AG09319 (cell line): ENCODE results near the gene SORCS3.

Experiments
- DNase-seq: peaks from one replicate; pipeline ENCODE4 v3.0.0-alpha.2; 2010; ENCODE audit warnings: low read depth; ENCODE audit errors: extremely low read depth
- TF ChIP-seq, protein P1 (sequence below): IDR thresholded peaks from 2 replicates; pipeline ENCODE4 v1.5.1; 2011; ENCODE audit warnings: low read depth, mild to moderate bottlenecking, inconsistent platforms, low read length, moderate library complexity

SORCS3 gene

GRCh38 chr10:104941662-104942061, 300.6 kb downstream of the SORCS3 start:
- no peak for DNase-seq
- TF ChIP-seq, protein P1, sequence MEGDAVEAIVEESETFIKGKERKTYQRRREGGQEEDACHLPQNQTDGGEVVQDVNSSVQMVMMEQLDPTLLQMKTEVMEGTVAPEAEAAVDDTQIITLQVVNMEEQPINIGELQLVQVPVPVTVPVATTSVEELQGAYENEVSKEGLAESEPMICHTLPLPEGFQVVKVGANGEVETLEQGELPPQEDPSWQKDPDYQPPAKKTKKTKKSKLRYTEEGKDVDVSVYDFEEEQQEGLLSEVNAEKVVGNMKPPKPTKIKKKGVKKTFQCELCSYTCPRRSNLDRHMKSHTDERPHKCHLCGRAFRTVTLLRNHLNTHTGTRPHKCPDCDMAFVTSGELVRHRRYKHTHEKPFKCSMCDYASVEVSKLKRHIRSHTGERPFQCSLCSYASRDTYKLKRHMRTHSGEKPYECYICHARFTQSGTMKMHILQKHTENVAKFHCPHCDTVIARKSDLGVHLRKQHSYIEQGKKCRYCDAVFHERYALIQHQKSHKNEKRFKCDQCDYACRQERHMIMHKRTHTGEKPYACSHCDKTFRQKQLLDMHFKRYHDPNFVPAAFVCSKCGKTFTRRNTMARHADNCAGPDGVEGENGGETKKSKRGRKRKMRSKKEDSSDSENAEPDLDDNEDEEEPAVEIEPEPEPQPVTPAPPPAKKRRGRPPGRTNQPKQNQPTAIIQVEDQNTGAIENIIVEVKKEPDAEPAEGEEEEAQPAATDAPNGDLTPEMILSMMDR: no peak

DNA sequence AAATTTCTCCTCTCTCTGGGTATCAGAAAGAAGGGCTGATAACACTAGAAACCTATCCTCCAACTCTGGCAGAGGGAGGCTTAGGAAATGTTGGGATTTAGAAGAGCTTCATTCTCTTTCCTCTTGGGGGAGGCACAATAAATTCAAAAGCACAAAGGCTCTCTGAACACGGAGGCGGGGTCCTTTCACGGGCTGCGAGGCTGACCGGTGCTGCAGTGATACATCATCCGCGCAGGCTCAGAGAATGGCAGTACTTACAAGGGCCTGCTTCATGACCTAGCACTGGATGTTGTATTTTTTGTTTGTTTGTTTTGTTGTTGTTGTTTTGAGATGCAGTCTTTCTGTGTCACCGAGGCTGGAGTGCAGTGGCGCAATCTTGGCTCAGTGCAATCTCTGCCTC, 306.2 kb downstream of the SORCS3 start:
- TF ChIP-seq, protein P1: no peak
- no peak for DNase-seq

- no peak for DNase-seq
- TF ChIP-seq, protein P1: no peak
Observed at GRCh38 chr10:104957178-104957841, 316.2 kb downstream of the SORCS3 start.

- DNase-seq: no peak
- TF ChIP-seq, protein P1: no peak
Observed at GRCh38 chr10:104966563-104967297, 325.6 kb downstream of the SORCS3 start.

DNA sequence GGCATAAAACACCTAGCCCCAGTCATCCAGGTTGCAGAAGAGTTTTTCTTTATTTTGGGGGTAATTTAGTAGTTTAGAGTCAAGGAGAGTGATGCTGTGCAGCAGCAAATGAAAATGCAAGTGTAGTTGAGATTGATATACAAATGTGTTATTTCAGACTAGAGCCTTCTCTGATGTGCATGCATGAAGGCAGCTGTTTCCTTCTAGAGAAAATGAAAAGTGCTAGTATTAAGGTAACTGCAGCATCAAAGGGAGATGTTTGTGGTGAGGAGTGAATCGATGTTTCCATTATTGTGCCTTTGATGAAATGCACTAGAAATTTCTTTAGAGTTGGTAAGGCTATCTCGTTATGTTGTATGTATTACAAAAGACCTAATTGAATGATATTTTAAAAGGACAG, 339.3 kb downstream of the SORCS3 start:
- TF ChIP-seq, protein P1: no peak

GRCh38 chr10:104981995-104982394, 340.9 kb downstream of the SORCS3 start:
- no peak for DNase-seq
- TF ChIP-seq, protein P1: no peak

More for the DNA sequence above, 339.3 kb downstream of the SORCS3 start:
- DNase-seq: no peak

GRCh38 chr10:104988686-104989085, 347.6 kb downstream of the SORCS3 start:
- no peak for DNase-seq
- TF ChIP-seq, protein P1: no peak
